Endothelial cell (in vitro differentiated cells): Measurements from ENCODE around the gene CSKMT. TPM values are rescaled to one million over a fixed set of nuclear protein-coding genes. Genes with fewer than 3 reads are reported as not detected.
A peak's percentile ranks its signal among the peaks of the same experiment; 100 is the strongest.
"Not testable (repeated sequence)": the region's sequence is repeated elsewhere in the genome, so short reads cannot be mapped to it uniquely, and the experiment has no call there.

Experiments used
- DNase-seq: peaks from one replicate; pipeline ENCODE4 v3.0.0; 2021; ENCODE audit warnings: low spot score
- H3K27ac Mint-ChIP-seq: one replicate; pipeline ENCODE4 v1.8.0; 2021; ENCODE audit warnings: mixed read lengths, inconsistent platforms; ENCODE audit not compliant: unreplicated experiment
- H3K27me3 Mint-ChIP-seq: one replicate; pipeline ENCODE4 v1.8.0; 2021; ENCODE audit warnings: mild to moderate bottlenecking, moderate library complexity, mixed read lengths, inconsistent platforms; ENCODE audit not compliant: unreplicated experiment
- H3K36me3 Mint-ChIP-seq: one replicate; pipeline ENCODE4 v1.8.0; 2021; ENCODE audit warnings: mild to moderate bottlenecking, low read depth, mixed read lengths, inconsistent platforms; ENCODE audit not compliant: unreplicated experiment
- H3K4me1 Mint-ChIP-seq: one replicate; pipeline ENCODE4 v1.8.0; 2021; ENCODE audit warnings: mild to moderate bottlenecking, mixed read lengths, inconsistent platforms; ENCODE audit not compliant: unreplicated experiment
- H3K4me3 Mint-ChIP-seq: one replicate; pipeline ENCODE4 v1.8.0; 2021; ENCODE audit warnings: mild to moderate bottlenecking, mixed read lengths, inconsistent platforms; ENCODE audit not compliant: unreplicated experiment
- H3K9me3 Mint-ChIP-seq: one replicate; pipeline ENCODE4 v1.8.0; 2021; ENCODE audit warnings: mixed read lengths, inconsistent platforms; ENCODE audit not compliant: unreplicated experiment
- CTCF ChIP-seq: fragments of 200-600 bp; sonication (generic); IDR thresholded peaks from one replicate; pipeline ENCODE4 v1.5.0; 2021; ENCODE audit warnings: antibody characterized with exemption; ENCODE audit not compliant: unreplicated experiment
- total RNA-seq: library from RNA; stranded (reverse); fragmentation: NEBNext Ultra II Directional; extraction: Animal tissue kit (Norgen Biotek cat#: 25700); gene quantifications from one replicate; pipeline ENCODE4 v1.2.1, GENCODE V29; 2021; ENCODE audit not compliant: unreplicated experiment

CSKMT gene
- total RNA-seq, 1 donor from 2014 or later: 8.7 TPM

DNA sequence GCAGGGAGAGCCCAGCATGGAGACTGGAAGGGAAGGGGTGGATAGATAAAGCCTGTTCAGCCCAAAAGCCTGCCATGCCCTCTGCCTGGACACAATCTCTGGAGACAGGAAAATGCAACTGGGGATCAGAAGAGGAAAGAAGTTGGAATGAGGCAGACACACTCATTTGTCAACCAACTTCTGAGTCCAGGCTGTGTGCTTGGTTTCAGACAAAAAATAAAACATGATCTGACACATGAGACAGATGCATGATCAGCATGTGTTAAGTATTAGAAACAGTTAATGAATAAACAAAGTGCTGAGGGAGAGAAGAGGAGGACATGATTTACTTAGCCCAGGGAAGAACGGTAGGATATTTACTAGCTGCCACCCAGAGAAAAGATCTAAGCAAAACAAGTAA is 23.4 kb downstream of the CSKMT start:
- Mint-ChIP-seq H3K36me3 (peaks cover 24% of the 10 kb centered on the region), H3K4me3 (peak overlapping the region; percentile 37), H3K9me3 (no peaks in the 10 kb centered on the region), H3K27ac (peak overlapping the region; percentile 15), H3K4me1 (peaks cover 10% of the 10 kb centered on the region), H3K27me3 (peaks cover 3% of the 10 kb centered on the region)
- DNase-seq: no peak
- no peak for TF ChIP-seq CTCF

DNA sequence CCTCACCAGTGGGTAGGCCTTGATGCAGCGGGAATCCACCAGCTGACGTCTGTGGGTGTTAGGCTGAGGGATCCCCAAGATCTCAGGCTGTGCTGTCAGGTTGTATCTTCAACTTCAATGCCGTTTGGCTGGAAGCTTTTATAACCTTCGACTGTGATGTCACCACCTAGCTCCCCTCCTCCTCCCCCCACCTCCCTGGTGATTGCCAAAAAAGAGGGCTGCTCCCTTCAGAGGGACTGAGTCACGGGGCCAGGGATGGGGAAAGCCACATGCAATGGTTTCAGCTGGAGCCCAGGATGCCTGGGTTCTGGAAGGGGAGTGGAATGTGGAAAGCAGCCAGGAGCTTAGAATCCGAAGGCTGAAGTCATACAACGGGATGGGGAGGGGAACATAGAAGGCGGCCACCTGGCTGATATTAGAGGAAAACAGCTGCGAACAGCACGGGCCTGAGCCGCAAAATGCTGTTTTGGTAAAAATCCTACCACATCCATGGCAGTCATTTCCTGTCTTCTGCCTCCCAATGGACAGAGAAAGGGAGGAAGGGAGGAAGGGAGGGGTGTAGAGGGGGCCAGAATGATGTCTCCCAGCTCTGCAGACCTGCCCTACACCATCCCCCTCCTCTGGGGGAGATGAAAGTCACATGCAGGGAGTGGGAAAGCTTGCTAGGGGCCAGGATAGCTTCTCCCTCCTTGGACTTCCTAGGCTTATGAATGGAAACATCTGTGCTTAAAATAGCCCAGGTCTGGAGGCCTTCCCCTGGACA is 24.5 kb downstream of the CSKMT start, which contains the start of gene LRRN4CL:
Gene LRRN4CL, minus strand, starts transcription at position 110 of the 763 bp plus-strand sequence. CDS start 1,022 bp downstream, outside the sequence.
- Mint-ChIP-seq H3K9me3 (no peaks in the 10 kb centered on the region), H3K4me1 (peaks cover 10% of the 10 kb centered on the region), H3K36me3 (peaks cover 24% of the 10 kb centered on the region), H3K27ac (peak within 1 kb of the TSS; percentile 15), H3K27me3 (peaks cover 3% of the 10 kb centered on the region), H3K4me3 (peak within 1 kb of the TSS; percentile 37)
- DNase-seq: no peak
- no peak for TF ChIP-seq CTCF

GRCh38 chr11:62693624-62694023 is 28.5 kb downstream of the CSKMT start:
- H3K36me3 Mint-ChIP-seq: peaks cover 24% of the 10 kb centered on the region
- H3K27me3 Mint-ChIP-seq, H3K4me3 Mint-ChIP-seq, DNase-seq, H3K4me1 Mint-ChIP-seq, H3K9me3 Mint-ChIP-seq, H3K27ac Mint-ChIP-seq: not testable (repeated sequence)

DNA sequence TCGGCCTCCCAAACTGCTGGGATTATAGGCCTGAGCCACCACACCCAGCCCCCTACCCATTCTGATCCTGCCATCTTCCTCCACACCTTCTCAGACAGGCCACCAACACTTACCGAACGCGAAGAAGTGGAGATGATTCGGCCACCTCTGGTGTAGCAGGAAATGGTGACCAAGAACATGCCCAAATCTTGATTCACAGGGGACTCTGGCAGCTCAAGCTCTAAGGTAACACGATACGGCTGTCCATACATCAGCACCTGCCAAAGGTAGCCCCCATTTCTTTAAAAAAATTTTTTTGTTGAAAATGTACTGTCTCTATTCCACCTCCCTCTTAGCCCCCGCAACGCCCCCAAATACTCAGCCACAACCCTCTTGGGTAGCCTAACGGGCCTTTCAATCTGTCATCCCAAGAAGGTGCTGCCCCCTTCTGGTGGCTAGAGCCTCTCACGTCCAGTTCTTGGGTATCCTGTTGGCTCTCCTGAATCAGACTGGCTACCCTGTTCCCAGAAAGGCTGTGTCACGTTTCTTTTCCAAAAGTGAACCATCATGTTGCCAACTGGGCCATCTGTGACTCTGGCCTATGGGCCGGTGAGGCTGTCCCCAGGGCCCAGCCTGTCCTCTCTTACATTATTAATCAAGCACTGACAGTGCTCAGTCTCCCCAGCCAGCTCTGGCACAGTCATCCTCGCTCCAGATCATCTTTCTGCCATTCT is 29.5 kb downstream of the CSKMT start:
- peak; percentile 78 for DNase-seq
- Mint-ChIP-seq H3K27ac (no peak overlapping the region), H3K4me1 (peaks cover 10% of the 10 kb centered on the region), H3K27me3 (peaks cover 4% of the 10 kb centered on the region), H3K4me3 (no peak overlapping the region), H3K36me3 (peaks cover 17% of the 10 kb centered on the region), H3K9me3 (no peaks in the 10 kb centered on the region)
- peak; percentile 70 for TF ChIP-seq CTCF

DNA sequence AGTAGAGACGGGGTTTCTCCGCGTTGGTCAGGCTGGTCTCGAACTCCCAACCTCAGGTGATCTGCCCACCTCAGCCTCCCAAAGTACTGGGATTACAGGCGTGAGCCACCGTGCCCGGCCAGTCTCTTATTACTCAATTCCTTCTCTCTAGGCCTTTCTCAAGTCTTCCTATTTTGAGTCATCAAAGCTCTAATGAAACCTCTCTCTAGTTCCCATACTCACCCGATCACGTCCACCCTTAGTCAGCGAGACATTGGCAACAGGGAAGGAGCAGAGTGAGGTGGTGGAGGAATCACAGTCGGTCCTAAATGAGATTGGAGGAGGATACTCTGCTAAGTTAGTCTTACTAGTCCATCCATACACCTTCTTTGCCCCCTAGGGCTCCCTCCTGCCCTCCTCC is 37.1 kb downstream of the CSKMT start:
- no peak for TF ChIP-seq CTCF
- H3K4me1 Mint-ChIP-seq: peaks cover 7% of the 10 kb centered on the region
- no peak for DNase-seq
- H3K4me3 Mint-ChIP-seq: no peak overlapping the region
- H3K27ac Mint-ChIP-seq: no peak overlapping the region
- no peaks in the 10 kb centered on the region for H3K9me3 Mint-ChIP-seq
- peaks cover 14% of the 10 kb centered on the region for H3K36me3 Mint-ChIP-seq
- H3K27me3 Mint-ChIP-seq: peaks cover 11% of the 10 kb centered on the region

DNA sequence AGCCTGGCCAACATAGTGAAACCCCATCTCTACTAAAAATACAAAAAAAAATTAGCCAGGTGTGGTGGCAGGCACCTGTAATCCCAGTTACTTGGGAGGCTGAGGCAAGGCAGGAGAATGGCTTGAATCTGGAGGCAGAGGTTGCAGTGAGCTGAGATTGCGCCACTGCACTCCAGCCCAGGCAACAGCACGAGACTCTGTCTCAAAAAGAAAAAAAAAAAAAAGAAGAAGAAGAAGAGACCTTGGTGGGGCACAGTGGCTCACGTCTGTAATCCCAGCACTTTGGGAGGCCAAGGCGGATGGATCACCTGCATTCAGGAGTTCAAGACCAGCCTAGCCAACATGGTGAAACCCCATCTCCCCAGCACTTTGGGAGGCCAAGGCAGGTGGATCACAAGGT is 38.8 kb downstream of the CSKMT start:
- not testable (repeated sequence) for DNase-seq, H3K4me3 Mint-ChIP-seq, H3K27ac Mint-ChIP-seq, H3K9me3 Mint-ChIP-seq, H3K27me3 Mint-ChIP-seq
- Mint-ChIP-seq H3K36me3 (peaks cover 14% of the 10 kb centered on the region), H3K4me1 (peaks cover 14% of the 10 kb centered on the region)
